ENCODE results near the gene TMEM219. TPM values are rescaled to one million over a fixed set of nuclear protein-coding genes. Genes with fewer than 3 reads are reported as not detected.

Gene TMEM219
- total RNA-seq, 4 donors from 2014 or later = 48.1 to 120 (median 60.2) TPM

- H3K27me3 ChIP-seq = no peaks in the 10 kb centered on the region
- DNase-seq (no peak), ATAC-seq (no peak)
- no peak overlapping the region for H3K4me3 ChIP-seq
- H3K36me3 ChIP-seq = peaks cover 0 to 28% of the 10 kb centered on the region in 2 donors
- no peak overlapping the region for H3K27ac ChIP-seq
- intact Hi-C loops (cut with DNase I; ENCODE audit: low total_unique reads) = no loop called here
- no peak for TF ChIP-seq POLR2A (IDR thresholded peaks at IDR 0.05)
- TF ChIP-seq, protein P1, sequence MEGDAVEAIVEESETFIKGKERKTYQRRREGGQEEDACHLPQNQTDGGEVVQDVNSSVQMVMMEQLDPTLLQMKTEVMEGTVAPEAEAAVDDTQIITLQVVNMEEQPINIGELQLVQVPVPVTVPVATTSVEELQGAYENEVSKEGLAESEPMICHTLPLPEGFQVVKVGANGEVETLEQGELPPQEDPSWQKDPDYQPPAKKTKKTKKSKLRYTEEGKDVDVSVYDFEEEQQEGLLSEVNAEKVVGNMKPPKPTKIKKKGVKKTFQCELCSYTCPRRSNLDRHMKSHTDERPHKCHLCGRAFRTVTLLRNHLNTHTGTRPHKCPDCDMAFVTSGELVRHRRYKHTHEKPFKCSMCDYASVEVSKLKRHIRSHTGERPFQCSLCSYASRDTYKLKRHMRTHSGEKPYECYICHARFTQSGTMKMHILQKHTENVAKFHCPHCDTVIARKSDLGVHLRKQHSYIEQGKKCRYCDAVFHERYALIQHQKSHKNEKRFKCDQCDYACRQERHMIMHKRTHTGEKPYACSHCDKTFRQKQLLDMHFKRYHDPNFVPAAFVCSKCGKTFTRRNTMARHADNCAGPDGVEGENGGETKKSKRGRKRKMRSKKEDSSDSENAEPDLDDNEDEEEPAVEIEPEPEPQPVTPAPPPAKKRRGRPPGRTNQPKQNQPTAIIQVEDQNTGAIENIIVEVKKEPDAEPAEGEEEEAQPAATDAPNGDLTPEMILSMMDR (IDR thresholded peaks at IDR 0.05 in 4 of 5, conservative IDR thresholded peaks at IDR 0.05 in 1 of 5) = no peak
- in situ Hi-C loops (cut with MboI; ENCODE audit: low sequenced_read_pairs in 4 of 4) = no loop called here
- H3K9me3 ChIP-seq = no peaks in the 10 kb centered on the region
- peaks cover 0 to 3% of the 10 kb centered on the region in 2 donors for H3K4me1 ChIP-seq
These were observed 6.3 kb downstream of the TMEM219 start for GRCh38 chr16:29968205-29968604.

- peaks cover 19 to 24% of the 10 kb centered on the region in 2 donors for H3K4me1 ChIP-seq
- H3K4me3 ChIP-seq = no peak overlapping the region
- DNase-seq (no peak), ATAC-seq (no peak)
- H3K36me3 ChIP-seq = peaks cover 0 to 16% of the 10 kb centered on the region in 2 donors
- no peaks in the 10 kb centered on the region for H3K27me3 ChIP-seq
- H3K9me3 ChIP-seq = no peaks in the 10 kb centered on the region
- no peak overlapping the region for H3K27ac ChIP-seq
- in situ Hi-C loops (cut with MboI; ENCODE audit: low sequenced_read_pairs in 4 of 4) = loop anchor here in 1 of 4 donors (10.0 kb wide), 1 partner anchor 47 kb away; the partner anchor contains the start of gene KCTD13
- no peak for TF ChIP-seq POLR2A (IDR thresholded peaks at IDR 0.05)
- TF ChIP-seq, protein P1 (IDR thresholded peaks at IDR 0.05 in 4 of 5, conservative IDR thresholded peaks at IDR 0.05 in 1 of 5) = no peak
- intact Hi-C loops (cut with DNase I; ENCODE audit: low total_unique reads) = no loop called here
These were observed 9.4 kb downstream of the TMEM219 start for GRCh38 chr16:29971304-29971703.

GRCh38 chr16:29972500-29972899 is 10.6 kb downstream of the TMEM219 start:
- no peaks in the 10 kb centered on the region for H3K9me3 ChIP-seq
- no peak for DNase-seq
- no peak overlapping the region for H3K27ac ChIP-seq
- peaks cover 26 to 28% of the 10 kb centered on the region in 2 donors for H3K4me1 ChIP-seq
- H3K36me3 ChIP-seq = peaks cover 0 to 16% of the 10 kb centered on the region in 2 donors
- intact Hi-C loops (cut with DNase I; ENCODE audit: low total_unique reads) = loop anchor here (2.0 kb wide), 1 partner anchor 46 kb away; the partner anchor contains the start of gene KCTD13
- H3K4me3 ChIP-seq = no peak overlapping the region
- no peak for TF ChIP-seq POLR2A (IDR thresholded peaks at IDR 0.05)
- TF ChIP-seq, protein P1 (IDR thresholded peaks at IDR 0.05 in 4 of 5, conservative IDR thresholded peaks at IDR 0.05 in 1 of 5) = no peak
- in situ Hi-C loops (cut with MboI; ENCODE audit: low sequenced_read_pairs in 4 of 4) = loop anchor here in 1 of 4 donors (10.0 kb wide), 1 partner anchor 48 kb away; the partner anchor contains the start of gene KCTD13
- no peak for ATAC-seq
- H3K27me3 ChIP-seq = no peaks in the 10 kb centered on the region

- H3K27me3 ChIP-seq = no peaks in the 10 kb centered on the region
- DNase-seq (no peak), ATAC-seq (no peak)
- H3K4me1 ChIP-seq = peaks cover 26 to 28% of the 10 kb centered on the region in 2 donors
- TF ChIP-seq, protein P1 (IDR thresholded peaks at IDR 0.05 in 4 of 5, conservative IDR thresholded peaks at IDR 0.05 in 1 of 5) = no peak
- TF ChIP-seq POLR2A (IDR thresholded peaks at IDR 0.05) = no peak
- no peaks in the 10 kb centered on the region for H3K9me3 ChIP-seq
- peaks cover 0 to 14% of the 10 kb centered on the region in 2 donors for H3K36me3 ChIP-seq
- intact Hi-C loops (cut with DNase I; ENCODE audit: low total_unique reads) = loop anchor here (1.0 to 2.0 kb wide), 2 partner anchors 23 to 46 kb away; partner anchors contain the start of genes INO80E and KCTD13
- in situ Hi-C loops (cut with MboI; ENCODE audit: low sequenced_read_pairs in 4 of 4) = loop anchor here in 1 of 4 donors (10.0 kb wide), 1 partner anchor 48 kb away; the partner anchor contains the start of gene KCTD13
- H3K27ac ChIP-seq = peak overlapping the region; percentile 94 to 100 (median 98)
- peak overlapping the region; percentile 90 to 99 (median 94) for H3K4me3 ChIP-seq
These were observed 11.1 kb downstream of the TMEM219 start for GRCh38 chr16:29972992-29973383.
